Activated T-cell treated with anti-CD3 and anti-CD28 coated beads, Interleukin-2, amount 50 U/mL, for 4 hours (primary cell): ENCODE data around the gene SLC13A4. TPM values are rescaled to one million over a fixed set of nuclear protein-coding genes. Genes with fewer than 3 reads are reported as not detected.
"Not testable (repeated sequence)": the region's sequence is repeated elsewhere in the genome, so short reads cannot be mapped to it uniquely, and the experiment has no call there.

Experiments used
- ATAC-seq, 2 donors: fragments of 200-7000 bp; cut with Tn5 transposase; one replicate each; pipeline ENCODE4 v1.10.0; 2021
- DNase-seq: peaks from one replicate; pipeline ENCODE4 v3.0.0-alpha.2; 2020
- H3K27me3 Mint-ChIP-seq: one replicate; pipeline ENCODE4 v1.8.0; 2021; ENCODE audit warnings: low read depth, mixed read lengths
- H3K36me3 Mint-ChIP-seq: one replicate; pipeline ENCODE4 v1.8.0; 2022; ENCODE audit warnings: mixed read lengths; ENCODE audit not compliant: insufficient read depth
- H3K4me1 Mint-ChIP-seq: one replicate; pipeline ENCODE4 v1.8.0; 2021; ENCODE audit warnings: low read depth, mixed read lengths
- H3K4me3 Mint-ChIP-seq: one replicate; pipeline ENCODE4 v1.8.0; 2021; ENCODE audit warnings: mild to moderate bottlenecking, moderate library complexity, mixed read lengths
- H3K9me3 Mint-ChIP-seq: one replicate; pipeline ENCODE4 v1.8.0; 2021; ENCODE audit warnings: mixed read lengths
- total RNA-seq, 3 donors: library from RNA; stranded (reverse); gene quantifications; one replicate each; pipeline ENCODE4 v1.2.1, GENCODE V29; 2021

Gene SLC13A4
- total RNA-seq, 3 donors from 2014 or later = not detected

- Mint-ChIP-seq H3K9me3 (no peaks in the 10 kb centered on the region), H3K4me1 (no peaks in the 10 kb centered on the region), H3K27me3 (peaks cover 13% of the 10 kb centered on the region), H3K36me3 (no peaks in the 10 kb centered on the region), H3K4me3 (no peak overlapping the region)
- no peak for ATAC-seq
- no peak for DNase-seq
These were observed 13.9 kb upstream of the SLC13A4 start for GRCh38 chr7:135741905-135742304.

- DNase-seq (no peak), ATAC-seq (no peak)
- no peaks in the 10 kb centered on the region for H3K9me3 Mint-ChIP-seq
- H3K4me3 Mint-ChIP-seq = no peak overlapping the region
- no peaks in the 10 kb centered on the region for H3K4me1 Mint-ChIP-seq
- no peaks in the 10 kb centered on the region for H3K36me3 Mint-ChIP-seq
- H3K27me3 Mint-ChIP-seq = peaks cover 18% of the 10 kb centered on the region
These were observed 12.9 kb upstream of the SLC13A4 start for GRCh38 chr7:135740889-135741288.

- not testable (repeated sequence) for H3K4me3 Mint-ChIP-seq, ATAC-seq, H3K9me3 Mint-ChIP-seq, DNase-seq, H3K36me3 Mint-ChIP-seq, H3K4me1 Mint-ChIP-seq
- peaks cover 19% of the 10 kb centered on the region for H3K27me3 Mint-ChIP-seq
These were observed 9.3 kb upstream of the SLC13A4 start for GRCh38 chr7:135737306-135737647.

- ATAC-seq (no peak), DNase-seq (no peak)
- Mint-ChIP-seq H3K4me1 (no peaks in the 10 kb centered on the region), H3K27me3 (peaks cover 19% of the 10 kb centered on the region), H3K9me3 (no peaks in the 10 kb centered on the region), H3K4me3 (no peak overlapping the region), H3K36me3 (no peaks in the 10 kb centered on the region)
These were observed 8.8 kb upstream of the SLC13A4 start for GRCh38 chr7:135736586-135737305.

GRCh38 chr7:135734343-135734689 lies 6.3 kb upstream of the SLC13A4 start:
- DNase-seq (no peak), ATAC-seq (no peak)
- no peak overlapping the region for H3K4me3 Mint-ChIP-seq
- H3K4me1 Mint-ChIP-seq = no peaks in the 10 kb centered on the region
- no peaks in the 10 kb centered on the region for H3K9me3 Mint-ChIP-seq
- H3K27me3 Mint-ChIP-seq = peaks cover 17% of the 10 kb centered on the region
- H3K36me3 Mint-ChIP-seq = no peaks in the 10 kb centered on the region

- H3K4me3 Mint-ChIP-seq = no peak overlapping the region
- no peaks in the 10 kb centered on the region for H3K36me3 Mint-ChIP-seq
- no peak for DNase-seq
- H3K4me1 Mint-ChIP-seq = no peaks in the 10 kb centered on the region
- H3K27me3 Mint-ChIP-seq = peaks cover 17% of the 10 kb centered on the region
- ATAC-seq = no peak
- H3K9me3 Mint-ChIP-seq = no peaks in the 10 kb centered on the region
These were observed 5.8 kb upstream of the SLC13A4 start for GRCh38 chr7:135733603-135734342.

GRCh38 chr7:135731131-135731530 lies 3.1 kb upstream of the SLC13A4 start:
- Mint-ChIP-seq H3K4me3 (no peak overlapping the region), H3K4me1 (no peaks in the 10 kb centered on the region), H3K36me3 (no peaks in the 10 kb centered on the region), H3K9me3 (no peaks in the 10 kb centered on the region), H3K27me3 (peaks cover 6% of the 10 kb centered on the region)
- ATAC-seq = no peak
- no peak for DNase-seq

- DNase-seq (no peak), ATAC-seq (no peak)
- no peak overlapping the region for H3K4me3 Mint-ChIP-seq
- no peaks in the 10 kb centered on the region for H3K9me3 Mint-ChIP-seq
- H3K36me3 Mint-ChIP-seq = no peaks in the 10 kb centered on the region
- H3K27me3 Mint-ChIP-seq = peaks cover 4% of the 10 kb centered on the region
- H3K4me1 Mint-ChIP-seq = no peaks in the 10 kb centered on the region
These were observed 1.2 kb upstream of the SLC13A4 start for GRCh38 chr7:135729230-135729629.

- ATAC-seq (no peak), DNase-seq (no peak)
- no peak overlapping the region for H3K4me3 Mint-ChIP-seq
These were observed 894 bp downstream of the SLC13A4 start for GRCh38 chr7:135726911-135727673.

GRCh38 chr7:135726276-135726788 lies 1.7 kb downstream of the SLC13A4 start:
- no peak for DNase-seq
- Mint-ChIP-seq H3K27me3 (peaks cover under 1% of the 10 kb centered on the region), H3K9me3 (no peaks in the 10 kb centered on the region), H3K36me3 (no peaks in the 10 kb centered on the region), H3K4me1 (no peaks in the 10 kb centered on the region), H3K4me3 (no peak overlapping the region)
- ATAC-seq = no peak

More at GRCh38 chr7:135726911-135727673, 894 bp downstream of the SLC13A4 start:
- H3K36me3 Mint-ChIP-seq = no peaks in the 10 kb centered on the region
- no peaks in the 10 kb centered on the region for H3K9me3 Mint-ChIP-seq
- no peaks in the 10 kb centered on the region for H3K27me3 Mint-ChIP-seq
- H3K4me1 Mint-ChIP-seq = no peaks in the 10 kb centered on the region

GRCh38 chr7:135723411-135723810 lies 4.6 kb downstream of the SLC13A4 start:
- Mint-ChIP-seq H3K27me3 (peaks cover 13% of the 10 kb centered on the region), H3K4me1 (no peaks in the 10 kb centered on the region), H3K36me3 (no peaks in the 10 kb centered on the region), H3K9me3 (no peaks in the 10 kb centered on the region), H3K4me3 (no peak overlapping the region)
- DNase-seq = no peak
- no peak for ATAC-seq

GRCh38 chr7:135721198-135721820 lies 6.7 kb downstream of the SLC13A4 start:
- Mint-ChIP-seq H3K27me3 (peaks cover 18% of the 10 kb centered on the region), H3K9me3 (no peaks in the 10 kb centered on the region), H3K36me3 (no peaks in the 10 kb centered on the region), H3K4me1 (no peaks in the 10 kb centered on the region), H3K4me3 (no peak overlapping the region)
- DNase-seq (no peak), ATAC-seq (no peak)

GRCh38 chr7:135719688-135720087 lies 8.3 kb downstream of the SLC13A4 start:
- ATAC-seq = no peak
- Mint-ChIP-seq H3K36me3 (no peaks in the 10 kb centered on the region), H3K4me1 (no peaks in the 10 kb centered on the region), H3K9me3 (no peaks in the 10 kb centered on the region), H3K4me3 (no peak overlapping the region), H3K27me3 (peaks cover 18% of the 10 kb centered on the region)
- DNase-seq = no peak

GRCh38 chr7:135718794-135719437 lies 9.1 kb downstream of the SLC13A4 start:
- Mint-ChIP-seq H3K4me3 (no peak overlapping the region), H3K9me3 (no peaks in the 10 kb centered on the region), H3K36me3 (no peaks in the 10 kb centered on the region), H3K27me3 (peaks cover 18% of the 10 kb centered on the region), H3K4me1 (no peaks in the 10 kb centered on the region)
- DNase-seq (no peak), ATAC-seq (no peak)
